Ishikawa (cell line): Measurements from ENCODE around the gene DGKD.

ENCODE experiments used
- CEBPB ChIP-seq: IDR thresholded peaks from 2 replicates; pipeline ENCODE4 v1.6.1; 2012
- CREB1 ChIP-seq: IDR thresholded peaks from 2 replicates; pipeline ENCODE4 v1.6.1; 2012; ENCODE audit warnings: low read depth
- EGR1 ChIP-seq: IDR thresholded peaks from 2 replicates; pipeline ENCODE4 v1.6.1; 2012
- EP300 ChIP-seq: IDR thresholded peaks from 2 replicates; pipeline ENCODE4 v1.6.1; 2012; ENCODE audit warnings: borderline replicate concordance
- FOXM1 ChIP-seq: IDR thresholded peaks from 2 replicates; pipeline ENCODE4 v1.6.1; 2012; ENCODE audit warnings: low read depth, borderline replicate concordance
- NFIC ChIP-seq: IDR thresholded peaks from 2 replicates; pipeline ENCODE4 v1.6.1; 2012
- RAD21 ChIP-seq: IDR thresholded peaks from 2 replicates; pipeline ENCODE4 v1.6.1; 2012; ENCODE audit warnings: low read depth
- TAF1 ChIP-seq: IDR thresholded peaks from 2 replicates; pipeline ENCODE4 v1.6.1; 2012; ENCODE audit warnings: low read depth, mild to moderate bottlenecking
- TCF12 ChIP-seq: IDR thresholded peaks from 2 replicates; pipeline ENCODE4 v1.6.1; 2012; ENCODE audit warnings: low read depth
- TEAD4 ChIP-seq: IDR thresholded peaks from 2 replicates; pipeline ENCODE4 v1.6.1; 2012
- YY1 ChIP-seq: IDR thresholded peaks from 2 replicates; pipeline ENCODE4 v1.6.1; 2012; ENCODE audit warnings: low read depth
- ZBTB7A ChIP-seq: IDR thresholded peaks from 2 replicates; pipeline ENCODE4 v1.6.1; 2012; ENCODE audit warnings: low read depth
- TF ChIP-seq, protein P1 (sequence below): IDR thresholded peaks from 2 replicates; pipeline ENCODE4 v1.6.1; 2012
- TF ChIP-seq, protein P2 (sequence below): IDR thresholded peaks from 2 replicates; pipeline ENCODE4 v1.6.1; 2012; ENCODE audit warnings: low read depth, mild to moderate bottlenecking
- TF ChIP-seq, protein P3 (sequence below): IDR thresholded peaks from 2 replicates; pipeline ENCODE4 v1.6.1; 2012

DGKD gene

DNA sequence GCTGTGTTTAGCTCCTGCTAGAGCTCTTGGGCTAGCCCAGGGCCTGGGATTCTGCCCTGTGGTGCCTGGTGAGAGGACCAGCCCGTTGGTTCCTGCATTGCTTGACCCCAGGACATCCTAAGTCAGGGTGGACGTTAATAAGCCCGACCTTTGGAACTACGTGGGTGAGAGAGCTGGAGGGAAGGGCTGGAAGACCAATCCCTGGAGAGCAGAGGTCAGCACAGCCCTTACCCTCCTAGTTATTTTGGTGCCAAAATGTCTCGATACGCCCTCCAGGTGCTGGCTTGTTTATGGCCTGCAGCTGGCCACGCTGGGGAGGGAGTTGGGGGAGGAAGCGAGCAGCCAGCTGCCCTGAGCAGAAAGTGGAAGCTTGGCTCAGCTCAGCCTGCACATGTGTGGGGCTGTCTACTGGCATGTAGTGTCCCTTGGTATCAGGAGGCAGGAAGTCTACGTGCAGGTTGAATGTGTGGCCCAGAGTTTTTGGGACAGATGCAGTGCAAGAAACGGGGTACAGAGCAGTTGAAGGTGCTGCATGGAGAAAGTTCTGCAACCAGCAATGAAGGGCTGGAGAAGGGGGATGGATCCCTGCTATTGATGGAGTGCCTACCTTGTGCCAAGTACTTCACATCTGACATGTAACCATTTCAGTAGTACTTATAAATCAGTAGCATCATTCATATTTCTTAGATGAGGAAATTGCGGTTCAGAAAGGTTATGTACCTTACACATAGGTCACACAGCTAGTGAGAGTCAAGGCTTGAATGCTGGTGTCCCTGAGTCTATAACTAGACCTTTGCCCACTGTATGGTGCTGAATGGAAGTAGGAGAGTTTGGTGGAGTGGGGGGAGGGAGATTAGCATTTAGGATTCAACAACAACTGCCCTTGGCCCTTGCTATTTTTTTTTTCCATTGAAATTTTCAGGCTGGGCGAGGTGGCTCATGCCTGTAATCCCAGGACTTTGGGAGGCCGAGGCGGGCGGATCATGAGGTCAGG is 5.0 kb upstream of the DGKD start:
- TF ChIP-seq TCF12 (no peak), CREB1 (no peak), RAD21 (no peak), ZBTB7A (no peak), YY1 (no peak), FOXM1 (no peak), CEBPB (no peak), TAF1 (no peak), EP300 (no peak)
- TF ChIP-seq, protein P1, sequence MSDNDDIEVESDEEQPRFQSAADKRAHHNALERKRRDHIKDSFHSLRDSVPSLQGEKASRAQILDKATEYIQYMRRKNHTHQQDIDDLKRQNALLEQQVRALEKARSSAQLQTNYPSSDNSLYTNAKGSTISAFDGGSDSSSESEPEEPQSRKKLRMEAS: no peak
- TF ChIP-seq, protein P2, sequence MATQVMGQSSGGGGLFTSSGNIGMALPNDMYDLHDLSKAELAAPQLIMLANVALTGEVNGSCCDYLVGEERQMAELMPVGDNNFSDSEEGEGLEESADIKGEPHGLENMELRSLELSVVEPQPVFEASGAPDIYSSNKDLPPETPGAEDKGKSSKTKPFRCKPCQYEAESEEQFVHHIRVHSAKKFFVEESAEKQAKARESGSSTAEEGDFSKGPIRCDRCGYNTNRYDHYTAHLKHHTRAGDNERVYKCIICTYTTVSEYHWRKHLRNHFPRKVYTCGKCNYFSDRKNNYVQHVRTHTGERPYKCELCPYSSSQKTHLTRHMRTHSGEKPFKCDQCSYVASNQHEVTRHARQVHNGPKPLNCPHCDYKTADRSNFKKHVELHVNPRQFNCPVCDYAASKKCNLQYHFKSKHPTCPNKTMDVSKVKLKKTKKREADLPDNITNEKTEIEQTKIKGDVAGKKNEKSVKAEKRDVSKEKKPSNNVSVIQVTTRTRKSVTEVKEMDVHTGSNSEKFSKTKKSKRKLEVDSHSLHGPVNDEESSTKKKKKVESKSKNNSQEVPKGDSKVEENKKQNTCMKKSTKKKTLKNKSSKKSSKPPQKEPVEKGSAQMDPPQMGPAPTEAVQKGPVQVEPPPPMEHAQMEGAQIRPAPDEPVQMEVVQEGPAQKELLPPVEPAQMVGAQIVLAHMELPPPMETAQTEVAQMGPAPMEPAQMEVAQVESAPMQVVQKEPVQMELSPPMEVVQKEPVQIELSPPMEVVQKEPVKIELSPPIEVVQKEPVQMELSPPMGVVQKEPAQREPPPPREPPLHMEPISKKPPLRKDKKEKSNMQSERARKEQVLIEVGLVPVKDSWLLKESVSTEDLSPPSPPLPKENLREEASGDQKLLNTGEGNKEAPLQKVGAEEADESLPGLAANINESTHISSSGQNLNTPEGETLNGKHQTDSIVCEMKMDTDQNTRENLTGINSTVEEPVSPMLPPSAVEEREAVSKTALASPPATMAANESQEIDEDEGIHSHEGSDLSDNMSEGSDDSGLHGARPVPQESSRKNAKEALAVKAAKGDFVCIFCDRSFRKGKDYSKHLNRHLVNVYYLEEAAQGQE: no peak
- TF ChIP-seq, protein P3, sequence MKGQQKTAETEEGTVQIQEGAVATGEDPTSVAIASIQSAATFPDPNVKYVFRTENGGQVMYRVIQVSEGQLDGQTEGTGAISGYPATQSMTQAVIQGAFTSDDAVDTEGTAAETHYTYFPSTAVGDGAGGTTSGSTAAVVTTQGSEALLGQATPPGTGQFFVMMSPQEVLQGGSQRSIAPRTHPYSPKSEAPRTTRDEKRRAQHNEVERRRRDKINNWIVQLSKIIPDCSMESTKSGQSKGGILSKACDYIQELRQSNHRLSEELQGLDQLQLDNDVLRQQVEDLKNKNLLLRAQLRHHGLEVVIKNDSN: no peak

DNA sequence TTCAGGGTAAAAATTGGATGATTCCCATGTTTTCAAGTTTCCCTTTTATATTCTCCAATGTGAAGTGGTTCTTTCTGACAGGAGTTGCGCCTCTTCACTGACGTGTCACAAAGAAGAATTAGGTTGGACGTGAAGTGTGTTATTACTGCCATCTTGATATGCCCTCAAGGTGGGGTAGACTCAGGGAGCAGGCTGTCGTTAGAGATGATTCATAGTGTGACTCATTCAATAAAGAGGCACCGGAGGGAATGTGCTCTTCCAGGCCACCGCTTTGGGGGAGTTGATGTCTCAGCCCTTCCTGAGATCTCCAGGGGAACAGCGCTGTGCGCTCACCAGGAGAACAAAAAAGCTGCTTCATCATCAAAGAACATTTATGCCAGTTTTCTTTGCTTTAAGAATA is 3.6 kb upstream of the DGKD start:
- TF ChIP-seq YY1 (0 out of 2 replicates have a peak, but pooled peaks have one; percentile 31), TEAD4 (0 out of 2 replicates have a peak, but pooled peaks have one; percentile 11), RAD21 (0 out of 2 replicates have a peak, but pooled peaks have one; percentile 2), CREB1 (no peak)
- TF ChIP-seq, protein P1: peak; percentile 45; the same call in 1 of the 2 replicates

DNA sequence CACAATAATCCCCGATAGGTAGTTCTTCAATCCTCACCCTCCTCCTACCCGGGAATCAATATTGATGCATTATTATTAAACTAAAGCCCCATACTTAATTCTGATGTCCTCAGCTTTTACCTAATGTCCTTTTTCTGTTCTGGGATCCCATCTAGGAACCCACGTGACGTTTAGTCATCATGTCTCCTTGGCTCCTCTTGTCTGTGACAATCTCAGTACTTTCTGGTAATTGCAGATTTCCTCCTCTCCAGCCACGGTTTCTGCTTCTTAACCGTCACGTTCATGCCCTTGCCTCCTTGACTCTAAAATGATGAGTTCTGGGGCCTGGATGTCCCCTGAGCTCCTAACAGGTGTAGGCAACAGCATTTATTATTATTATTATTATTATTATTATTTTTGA is 2.9 kb upstream of the DGKD start:
- no peak for TF ChIP-seq TAF1
- no peak for TF ChIP-seq NFIC
- TF ChIP-seq CREB1: no peak
- TF ChIP-seq TEAD4: no peak
- no peak for TF ChIP-seq RAD21

DNA sequence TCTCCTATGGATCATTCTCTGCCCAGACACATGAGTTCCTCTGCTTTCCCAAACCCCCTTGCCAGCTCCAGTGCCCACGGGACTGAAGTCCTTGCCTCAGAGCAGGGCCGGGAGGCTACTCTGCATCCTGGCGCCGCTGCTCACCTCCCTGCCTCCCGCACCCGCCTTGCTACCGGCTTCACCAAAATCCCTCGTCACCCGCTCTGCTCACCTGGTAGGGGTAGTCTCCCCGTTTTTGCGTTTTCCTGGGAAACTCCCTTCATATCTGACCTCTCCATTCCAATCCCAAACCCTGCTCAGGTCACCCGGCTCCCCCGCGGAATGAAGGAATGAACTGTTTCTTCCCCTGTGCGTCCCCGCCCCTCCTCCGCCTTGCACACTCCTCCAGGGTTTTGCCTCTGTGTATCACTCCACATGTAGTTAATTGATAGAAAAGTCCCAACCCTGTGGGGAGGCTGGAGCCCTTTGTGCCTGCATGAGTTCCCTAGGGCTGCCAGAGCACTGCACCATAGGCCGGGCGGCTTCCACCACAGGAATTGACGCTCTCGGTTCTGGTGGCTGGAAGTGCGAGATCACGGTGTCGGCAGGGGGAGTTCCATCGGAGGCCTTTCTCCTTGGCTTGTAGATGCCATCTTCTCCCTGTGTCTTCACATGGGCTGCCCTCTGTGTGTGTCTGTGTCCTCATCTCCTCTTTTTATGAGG is 2.0 kb upstream of the DGKD start:
- TF ChIP-seq ZBTB7A (no peak), TEAD4 (no peak), RAD21 (no peak), TAF1 (no peak), CREB1 (no peak), TCF12 (no peak), EGR1 (no peak)
- TF ChIP-seq, protein P2: no peak

DNA sequence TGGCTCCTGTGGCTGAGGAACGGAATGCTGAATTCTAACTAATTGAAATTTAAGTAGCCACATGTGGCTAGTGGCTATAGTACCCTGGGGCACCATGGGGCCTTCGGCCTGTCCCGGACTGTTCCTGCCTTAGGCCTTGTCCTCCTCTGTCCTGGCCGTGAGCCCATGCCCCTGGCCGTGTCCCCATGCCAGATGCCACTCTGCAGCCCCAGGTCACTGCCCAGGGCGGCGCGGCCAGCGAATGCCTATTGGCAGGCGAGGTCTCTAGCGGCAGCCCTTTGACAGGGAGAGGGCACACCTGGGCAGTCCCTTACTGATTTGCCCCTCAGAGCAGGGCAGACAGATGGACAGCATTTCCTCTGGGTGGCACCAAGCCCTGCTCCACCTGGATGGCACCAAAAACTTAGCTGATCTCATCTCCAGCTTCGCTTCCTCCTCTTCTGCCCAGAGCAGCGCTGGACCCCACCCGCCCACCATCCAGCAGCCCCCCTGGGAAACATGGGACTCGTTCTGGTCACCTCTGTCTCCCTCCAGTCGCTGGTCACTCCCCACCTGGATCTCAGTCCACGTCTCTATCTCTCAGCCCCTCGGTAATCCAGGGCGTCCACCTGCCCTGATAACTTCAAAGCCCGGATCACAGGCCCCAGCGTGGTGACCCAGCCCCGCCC is 1.1 kb upstream of the DGKD start:
- TF ChIP-seq TCF12: no peak
- TF ChIP-seq TAF1: no peak
- TF ChIP-seq NFIC: no peak

DNA sequence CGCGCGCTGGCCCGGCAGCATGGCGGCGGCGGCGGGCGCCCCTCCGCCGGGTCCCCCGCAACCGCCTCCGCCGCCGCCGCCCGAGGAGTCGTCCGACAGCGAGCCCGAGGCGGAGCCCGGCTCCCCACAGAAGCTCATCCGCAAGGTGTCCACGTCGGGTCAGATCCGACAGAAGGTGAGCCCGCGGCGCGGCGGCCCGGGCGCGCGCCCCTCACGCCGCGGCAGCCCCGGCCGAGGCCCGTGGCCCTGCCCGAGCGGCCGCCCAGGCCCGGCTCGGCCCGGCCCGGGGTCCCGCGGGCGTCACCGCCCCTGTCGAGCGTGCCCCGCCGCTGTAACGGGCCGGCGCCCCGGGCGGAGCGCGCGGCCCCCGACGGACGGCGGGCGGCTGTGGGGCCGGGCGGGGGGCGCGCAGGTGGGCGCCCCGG is 218 bp downstream of the DGKD start:
- peak; percentile 10; the same call in 1 of the 2 replicates for TF ChIP-seq ZBTB7A
- peak; percentile 76 for TF ChIP-seq YY1
- TF ChIP-seq TEAD4: no peak
